Measurements from ENCODE around the gene ADAMTS2.
"Not testable (repeated sequence)": the region's sequence is repeated elsewhere in the genome, so short reads cannot be mapped to it uniquely, and the experiment has no call there.

Gene ADAMTS2

GRCh38 chr5:179115845-179116524 is 229.3 kb downstream of the ADAMTS2 start:
- no peak for DNase-seq

GRCh38 chr5:179115307-179115706 is 230.0 kb downstream of the ADAMTS2 start:
- DNase-seq, result no peak

- no peak for DNase-seq
These were observed 230.5 kb downstream of the ADAMTS2 start for GRCh38 chr5:179114756-179115155.

GRCh38 chr5:179113945-179114641 is 231.2 kb downstream of the ADAMTS2 start:
- DNase-seq, result no peak

GRCh38 chr5:179113143-179113530 is 232.1 kb downstream of the ADAMTS2 start:
- no peak for DNase-seq

- DNase-seq, result no peak
These were observed 232.7 kb downstream of the ADAMTS2 start for GRCh38 chr5:179112469-179113142.

GRCh38 chr5:179111267-179112207 is 233.7 kb downstream of the ADAMTS2 start:
- DNase-seq, result no peak

GRCh38 chr5:179110528-179110927 is 234.7 kb downstream of the ADAMTS2 start:
- no peak for DNase-seq

- DNase-seq, result not testable (repeated sequence)
These were observed 244.0 kb downstream of the ADAMTS2 start for GRCh38 chr5:179101282-179101681.

GRCh38 chr5:179089502-179089901 is 255.8 kb downstream of the ADAMTS2 start:
- no peak for DNase-seq

- no peak for DNase-seq
These were observed 264.5 kb downstream of the ADAMTS2 start for GRCh38 chr5:179080724-179081123.

GRCh38 chr5:179079165-179079987 is 265.9 kb downstream of the ADAMTS2 start:
- DNase-seq, result no peak

GRCh38 chr5:179065703-179066102 is 279.6 kb downstream of the ADAMTS2 start:
- DNase-seq, result no peak

- no peak for DNase-seq
These were observed 284.2 kb downstream of the ADAMTS2 start for GRCh38 chr5:179061025-179061424.

Data from inflammatory macrophage treated with lipopolysaccharide for 4 hours (primary cell).